ENCODE measurements around the gene ZNF93. TPM values are rescaled to one million over a fixed set of nuclear protein-coding genes. Genes with fewer than 3 reads are reported as not detected.

ZNF93 gene
- total and polyA plus RNA-seq, 9 of the 15 experiments (the other 6 are each of a cell fraction or from before 2014, with no cell fraction given), result 11.1 to 26.3 (median 17.1) TPM

DNA sequence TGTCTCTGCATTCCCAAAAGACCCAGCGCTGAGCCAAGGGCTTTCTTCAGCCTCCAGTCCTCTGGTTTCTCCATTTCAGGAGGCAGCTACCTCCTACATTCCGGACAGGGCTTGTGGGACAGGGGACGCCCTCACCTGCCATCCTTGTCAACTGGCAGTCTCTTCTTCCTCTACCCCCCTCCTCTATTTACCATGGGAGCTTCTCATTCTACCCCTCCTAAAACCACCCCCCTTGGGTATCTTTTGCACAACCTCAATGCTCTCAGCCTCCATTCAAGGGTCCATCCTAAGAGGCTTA, 43.8 kb downstream of the ZNF93 start:
- no peaks in the 10 kb centered on the region for H3K36me3 ChIP-seq (ENCODE audit: control insufficient read depth, insufficient read depth, low read length)
- no peak for FAIRE-seq
- H3K27me3 ChIP-seq (ENCODE audit: control insufficient read depth in 2 of 2, insufficient read depth in 2 of 2, low read length in 2 of 2), result no peaks in the 10 kb centered on the region
- peak overlapping the region; percentile 61 for H3K27ac ChIP-seq (ENCODE audit: extremely low read depth, low read depth, low read length)
- ChIA-PET POLR2A (interaction anchor here (0.6 to 1.2 kb wide), 2 partner anchors 9 to 72 kb away, joined by 3 to 4 read pairs; no protein-coding TSS in a partner anchor), CTCF (ENCODE audit: low intra/inter-chr PET ratio) (no interaction called here)
- 5% methylated on average over 3 of the region's 3 CpGs for WGBS (ENCODE audit: insufficient coverage, low coverage, missing lambda C conversion rate)
- no peaks in the 10 kb centered on the region for H3K9me1 ChIP-seq (ENCODE audit: control insufficient read depth, insufficient read depth, low read length)
- no peak overlapping the region for H3K4me3 ChIP-seq
- BruUV-seq (replicated peaks), result no TSS peak
- peaks cover 1% of the 10 kb centered on the region; the same call in 1 of the 2 replicates for H3K9me3 ChIP-seq (replicated peaks; ENCODE audit: control insufficient read depth, insufficient read depth, low read depth, low read length)
- in situ Hi-C loops (cut with MboI), result no loop called here
- intact Hi-C loops (cut with micrococcal nuclease), result loop anchor here (10.0 kb wide), 1 partner anchor 80 kb away; the partner anchor contains the start of gene ZNF253
- no peaks in the 10 kb centered on the region for H3K79me2 ChIP-seq (ENCODE audit: control insufficient read depth, insufficient read depth, low read length)
- no peak for DNase-seq (ENCODE audit: extremely low read depth in 1 of 4, low spot score in 3 of 4)
- ATAC-seq, result no peak; the same call in 2 of the 3 replicates
- H3K9ac ChIP-seq (ENCODE audit: insufficient read depth in 1 of 2, low read depth in 2 of 2, low read length in 2 of 2), result peak overlapping the region in 1 of 2 experiments; percentile 26; a peak in 1 of 4 replicates
- peak overlapping the region; percentile 68; the same call in 1 of the 2 replicates for H2AFZ ChIP-seq (ENCODE audit: low read depth, low read length)
- H3K4me2 ChIP-seq (ENCODE audit: insufficient read depth, low read length), result peak overlapping the region; percentile 51
- H3K4me1 ChIP-seq (replicated peaks in 1 of 2; ENCODE audit: control insufficient read depth in 2 of 2, insufficient read depth in 2 of 2, low read length in 2 of 2), result peaks cover 0 to 10% of the 10 kb centered on the region in 2 experiments; a peak in 3 of 5 replicates
- H4K20me1 ChIP-seq (replicated peaks; ENCODE audit: control insufficient read depth, insufficient read depth, low read length), result no peaks in the 10 kb centered on the region
- TF ChIP-seq IRF2 (CRISPR knock-in tag; IDR thresholded peaks at IDR 0.05) (no peak), PHB2 (IDR thresholded peaks at IDR 0.05; ENCODE audit: low read depth) (no peak), SRSF9 (IDR thresholded peaks at IDR 0.05; ENCODE audit: borderline replicate concordance, low read depth, low read length) (no peak), TOE1 (IDR thresholded peaks at IDR 0.05; ENCODE audit: borderline replicate concordance) (no peak), TOE1 (CRISPR knock-in tag; IDR thresholded peaks at IDR 0.05; ENCODE audit: borderline replicate concordance, low read depth) (no peak), ETS1 (conservative IDR thresholded peaks at IDR 0.05; ENCODE audit: control insufficient read depth, low read depth, low read length) (no peak), SUPT5H (IDR thresholded peaks at IDR 0.05) (no peak), ZNF263 (CRISPR knock-in tag; IDR thresholded peaks at IDR 0.05; ENCODE audit: borderline replicate concordance) (no peak), UBTF (IDR thresholded peaks at IDR 0.05; ENCODE audit: borderline replicate concordance in 1 of 2, low read depth in 2 of 2, low read length in 2 of 2) (no peak), TAF9B (IDR thresholded peaks at IDR 0.05; ENCODE audit: partially characterized antibody) (no peak), ZNF282 (CRISPR knock-in tag; IDR thresholded peaks at IDR 0.05) (no peak), ZBTB9 (CRISPR knock-in tag; IDR thresholded peaks at IDR 0.05) (no peak), STAT5A (IDR thresholded peaks at IDR 0.05; ENCODE audit: borderline replicate concordance, low read length) (no peak), ILF3 (IDR thresholded peaks at IDR 0.05; ENCODE audit: borderline replicate concordance) (no peak), KHSRP (IDR thresholded peaks at IDR 0.05) (no peak)
- TF ChIP-seq, protein P1, sequence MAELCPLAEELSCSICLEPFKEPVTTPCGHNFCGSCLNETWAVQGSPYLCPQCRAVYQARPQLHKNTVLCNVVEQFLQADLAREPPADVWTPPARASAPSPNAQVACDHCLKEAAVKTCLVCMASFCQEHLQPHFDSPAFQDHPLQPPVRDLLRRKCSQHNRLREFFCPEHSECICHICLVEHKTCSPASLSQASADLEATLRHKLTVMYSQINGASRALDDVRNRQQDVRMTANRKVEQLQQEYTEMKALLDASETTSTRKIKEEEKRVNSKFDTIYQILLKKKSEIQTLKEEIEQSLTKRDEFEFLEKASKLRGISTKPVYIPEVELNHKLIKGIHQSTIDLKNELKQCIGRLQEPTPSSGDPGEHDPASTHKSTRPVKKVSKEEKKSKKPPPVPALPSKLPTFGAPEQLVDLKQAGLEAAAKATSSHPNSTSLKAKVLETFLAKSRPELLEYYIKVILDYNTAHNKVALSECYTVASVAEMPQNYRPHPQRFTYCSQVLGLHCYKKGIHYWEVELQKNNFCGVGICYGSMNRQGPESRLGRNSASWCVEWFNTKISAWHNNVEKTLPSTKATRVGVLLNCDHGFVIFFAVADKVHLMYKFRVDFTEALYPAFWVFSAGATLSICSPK (IDR thresholded peaks at IDR 0.05; ENCODE audit: borderline replicate concordance), result no peak

Measured in K562 (cell line).